ENCODE results near the gene SEC16B. TPM values are rescaled to one million over a fixed set of nuclear protein-coding genes. Genes with fewer than 3 reads are reported as not detected.

Gene SEC16B
- total and polyA plus RNA-seq, 2 of the 13 experiments (the other 11 are each of a cell fraction or from before 2014, with no cell fraction given): 4.6 to 5.8 TPM

DNA sequence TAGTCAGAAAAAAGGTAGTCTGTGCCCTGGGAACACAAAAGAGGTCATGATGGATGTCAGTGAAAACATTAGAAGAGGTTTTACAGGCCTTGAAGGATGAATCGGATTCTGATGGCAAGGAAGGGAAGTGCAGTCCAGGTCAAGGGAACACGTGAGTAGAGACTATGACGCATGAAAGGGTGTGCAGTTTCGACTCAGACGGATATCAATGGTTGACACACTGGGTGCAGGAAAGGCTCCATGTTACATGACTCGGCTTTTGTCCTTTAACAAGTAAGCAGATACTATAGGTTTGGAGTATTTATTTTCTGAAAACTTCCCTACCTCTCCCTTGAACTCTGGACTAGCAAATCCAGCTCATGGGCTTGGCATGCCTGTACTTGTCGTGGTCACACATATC is 55.3 kb downstream of the SEC16B start (continued):
- no peak for TF ChIP-seq GABPA (IDR thresholded peaks at IDR 0.05; ENCODE audit: low read depth, low read length)
- TF ChIP-seq GABPA (CRISPR knock-in tag; IDR thresholded peaks at IDR 0.05; ENCODE audit: low read depth): no peak
- no peak for TF ChIP-seq GABPB1 (CRISPR knock-in tag; IDR thresholded peaks at IDR 0.05)
- TF ChIP-seq NFYB (CRISPR knock-in tag; IDR thresholded peaks at IDR 0.05): no peak
- TF ChIP-seq PPARG (CRISPR knock-in tag; conservative IDR thresholded peaks at IDR 0.05): no peak
- TF ChIP-seq SIN3A (IDR thresholded peaks at IDR 0.05; ENCODE audit: borderline replicate concordance, low read depth, low read length): no peak
- TF ChIP-seq, protein P1, sequence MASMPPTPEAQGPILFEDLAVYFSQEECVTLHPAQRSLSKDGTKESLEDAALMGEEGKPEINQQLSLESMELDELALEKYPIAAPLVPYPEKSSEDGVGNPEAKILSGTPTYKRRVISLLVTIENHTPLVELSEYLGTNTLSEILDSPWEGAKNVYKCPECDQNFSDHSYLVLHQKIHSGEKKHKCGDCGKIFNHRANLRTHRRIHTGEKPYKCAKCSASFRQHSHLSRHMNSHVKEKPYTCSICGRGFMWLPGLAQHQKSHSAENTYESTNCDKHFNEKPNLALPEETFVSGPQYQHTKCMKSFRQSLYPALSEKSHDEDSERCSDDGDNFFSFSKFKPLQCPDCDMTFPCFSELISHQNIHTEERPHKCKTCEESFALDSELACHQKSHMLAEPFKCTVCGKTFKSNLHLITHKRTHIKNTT (CRISPR knock-in tag; IDR thresholded peaks at IDR 0.05): no peak
- TF ChIP-seq MAZ (IDR thresholded peaks at IDR 0.05; ENCODE audit: borderline replicate concordance, low read depth, low read length): no peak
- TF ChIP-seq MAZ (CRISPR knock-in tag; IDR thresholded peaks at IDR 0.05; ENCODE audit: low read depth): no peak
- no peak for TF ChIP-seq ZNF790 (CRISPR knock-in tag; IDR thresholded peaks at IDR 0.05; ENCODE audit: borderline replicate concordance)
- TF ChIP-seq ZFYVE20 (CRISPR knock-in tag; IDR thresholded peaks at IDR 0.05; ENCODE audit: borderline replicate concordance, low read depth): no peak
- no peak for TF ChIP-seq ZMYM4 (CRISPR knock-in tag; IDR thresholded peaks at IDR 0.05)
- TF ChIP-seq, protein P2, sequence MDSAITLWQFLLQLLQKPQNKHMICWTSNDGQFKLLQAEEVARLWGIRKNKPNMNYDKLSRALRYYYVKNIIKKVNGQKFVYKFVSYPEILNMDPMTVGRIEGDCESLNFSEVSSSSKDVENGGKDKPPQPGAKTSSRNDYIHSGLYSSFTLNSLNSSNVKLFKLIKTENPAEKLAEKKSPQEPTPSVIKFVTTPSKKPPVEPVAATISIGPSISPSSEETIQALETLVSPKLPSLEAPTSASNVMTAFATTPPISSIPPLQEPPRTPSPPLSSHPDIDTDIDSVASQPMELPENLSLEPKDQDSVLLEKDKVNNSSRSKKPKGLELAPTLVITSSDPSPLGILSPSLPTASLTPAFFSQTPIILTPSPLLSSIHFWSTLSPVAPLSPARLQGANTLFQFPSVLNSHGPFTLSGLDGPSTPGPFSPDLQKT (CRISPR knock-in tag; IDR thresholded peaks at IDR 0.05; ENCODE audit: borderline replicate concordance): no peak
- TF ChIP-seq, protein P3, sequence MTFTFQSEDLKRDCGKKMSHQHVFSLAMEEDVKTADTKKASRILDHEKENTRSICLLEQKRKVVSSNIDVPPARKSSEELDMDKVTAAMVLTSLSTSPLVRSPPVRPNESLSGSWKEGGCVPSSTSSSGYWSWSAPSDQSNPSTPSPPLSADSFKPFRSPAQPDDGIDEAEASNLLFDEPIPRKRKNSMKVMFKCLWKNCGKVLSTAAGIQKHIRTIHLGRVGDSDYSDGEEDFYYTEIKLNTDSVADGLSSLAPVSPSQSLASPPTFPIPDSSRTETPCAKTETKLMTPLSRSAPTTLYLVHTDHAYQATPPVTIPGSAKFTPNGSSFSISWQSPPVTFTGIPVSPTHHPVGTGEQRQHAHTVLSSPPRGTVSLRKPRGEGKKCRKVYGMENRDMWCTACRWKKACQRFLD (CRISPR knock-in tag; IDR thresholded peaks at IDR 0.05; ENCODE audit: borderline replicate concordance): no peak
- TF ChIP-seq KAT2B (IDR thresholded peaks at IDR 0.05; ENCODE audit: borderline replicate concordance, low read depth, low read length): no peak
- TF ChIP-seq ZKSCAN8 (CRISPR knock-in tag; IDR thresholded peaks at IDR 0.05; ENCODE audit: borderline replicate concordance): no peak
- TF ChIP-seq FOSL2 (CRISPR knock-in tag; IDR thresholded peaks at IDR 0.05): peak; percentile 18; the same call in 1 of the 2 replicates
- no peak for TF ChIP-seq ZEB1 (IDR thresholded peaks at IDR 0.05; ENCODE audit: insufficient replicate concordance, low read depth)
- TF ChIP-seq SALL1 (CRISPR knock-in tag; IDR thresholded peaks at IDR 0.05): no peak
- TF ChIP-seq ZBTB20 (CRISPR knock-in tag; IDR thresholded peaks at IDR 0.05; ENCODE audit: borderline replicate concordance, low read depth): no peak
- TF ChIP-seq, protein P4, sequence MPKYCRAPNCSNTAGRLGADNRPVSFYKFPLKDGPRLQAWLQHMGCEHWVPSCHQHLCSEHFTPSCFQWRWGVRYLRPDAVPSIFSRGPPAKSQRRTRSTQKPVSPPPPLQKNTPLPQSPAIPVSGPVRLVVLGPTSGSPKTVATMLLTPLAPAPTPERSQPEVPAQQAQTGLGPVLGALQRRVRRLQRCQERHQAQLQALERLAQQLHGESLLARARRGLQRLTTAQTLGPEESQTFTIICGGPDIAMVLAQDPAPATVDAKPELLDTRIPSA (CRISPR knock-in tag; IDR thresholded peaks at IDR 0.05; ENCODE audit: borderline replicate concordance): no peak
- TF ChIP-seq BHLHE40 (IDR thresholded peaks at IDR 0.05; ENCODE audit: low read length): peak; percentile 67
- TF ChIP-seq CREB1 (IDR thresholded peaks at IDR 0.05): peak; percentile 26; the same call in 1 of the 2 replicates
- TF ChIP-seq CREB1 (CRISPR knock-in tag; IDR thresholded peaks at IDR 0.05): no peak
- no peak for TF ChIP-seq RELA (CRISPR knock-in tag; IDR thresholded peaks at IDR 0.05)
- no peak for TF ChIP-seq RFXAP (CRISPR knock-in tag; IDR thresholded peaks at IDR 0.05; ENCODE audit: borderline replicate concordance)
- TF ChIP-seq, protein P5, sequence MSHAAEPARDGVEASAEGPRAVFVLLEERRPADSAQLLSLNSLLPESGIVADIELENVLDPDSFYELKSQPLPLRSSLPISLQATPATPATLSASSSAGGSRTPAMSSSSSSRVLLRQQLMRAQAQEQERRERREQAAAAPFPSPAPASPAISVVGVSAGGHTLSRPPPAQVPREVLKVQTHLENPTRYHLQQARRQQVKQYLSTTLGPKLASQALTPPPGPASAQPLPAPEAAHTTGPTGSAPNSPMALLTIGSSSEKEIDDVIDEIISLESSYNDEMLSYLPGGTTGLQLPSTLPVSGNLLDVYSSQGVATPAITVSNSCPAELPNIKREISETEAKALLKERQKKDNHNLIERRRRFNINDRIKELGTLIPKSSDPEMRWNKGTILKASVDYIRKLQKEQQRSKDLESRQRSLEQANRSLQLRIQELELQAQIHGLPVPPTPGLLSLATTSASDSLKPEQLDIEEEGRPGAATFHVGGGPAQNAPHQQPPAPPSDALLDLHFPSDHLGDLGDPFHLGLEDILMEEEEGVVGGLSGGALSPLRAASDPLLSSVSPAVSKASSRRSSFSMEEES (CRISPR knock-in tag; IDR thresholded peaks at IDR 0.05): no peak

All from HepG2 (cell line).